ENCODE results near the gene LIPC. TPM values are rescaled to one million over a fixed set of nuclear protein-coding genes. Genes with fewer than 3 reads are reported as not detected.

The LIPC gene
- total RNA-seq, 1 experiment from 2014 or later: not detected

GRCh38 chr15:58473724-58474123 lies 41.9 kb downstream of the LIPC start:
- DNase-seq (ENCODE audit: low spot score): peak; percentile 39

- DNase-seq (ENCODE audit: low spot score): no peak
These were observed 43.0 kb downstream of the LIPC start for GRCh38 chr15:58474741-58475323.

GRCh38 chr15:58475573-58476524 lies 44.1 kb downstream of the LIPC start:
- DNase-seq (ENCODE audit: low spot score): no peak

- DNase-seq (ENCODE audit: low spot score): no peak
These were observed 44.9 kb downstream of the LIPC start for GRCh38 chr15:58476525-58477162.

- no peak for DNase-seq (ENCODE audit: low spot score)
These were observed 45.4 kb downstream of the LIPC start for GRCh38 chr15:58477170-58477569.

GRCh38 chr15:58478035-58478434 lies 46.2 kb downstream of the LIPC start:
- no peak for DNase-seq (ENCODE audit: low spot score)

- DNase-seq (ENCODE audit: low spot score): no peak
These were observed 46.8 kb downstream of the LIPC start for GRCh38 chr15:58478579-58478978.

- no peak for DNase-seq (ENCODE audit: low spot score)
These were observed 48.1 kb downstream of the LIPC start for GRCh38 chr15:58479941-58480340.

- DNase-seq (ENCODE audit: low spot score): no peak
These were observed 51.6 kb downstream of the LIPC start for GRCh38 chr15:58483376-58483775.

- no peak for DNase-seq (ENCODE audit: low spot score)
These were observed 53.2 kb downstream of the LIPC start for GRCh38 chr15:58484791-58485600.

- DNase-seq (ENCODE audit: low spot score): no peak
These were observed 54.3 kb downstream of the LIPC start for GRCh38 chr15:58486062-58486461.

- no peak for DNase-seq (ENCODE audit: low spot score)
These were observed 54.8 kb downstream of the LIPC start for GRCh38 chr15:58486564-58486963.

- DNase-seq (ENCODE audit: low spot score): no peak
These were observed 55.4 kb downstream of the LIPC start for GRCh38 chr15:58487041-58487723.

- no peak for DNase-seq (ENCODE audit: low spot score)
These were observed 55.9 kb downstream of the LIPC start for GRCh38 chr15:58487724-58488120.

GRCh38 chr15:58489289-58490085 lies 57.7 kb downstream of the LIPC start:
- DNase-seq (ENCODE audit: low spot score): no peak

- DNase-seq (ENCODE audit: low spot score): no peak
These were observed 58.5 kb downstream of the LIPC start for GRCh38 chr15:58490086-58490887.

- no peak for DNase-seq (ENCODE audit: low spot score)
These were observed 59.2 kb downstream of the LIPC start for GRCh38 chr15:58490888-58491473.

- no peak for DNase-seq (ENCODE audit: low spot score)
These were observed 59.9 kb downstream of the LIPC start for GRCh38 chr15:58491499-58492202.
